SJSA1 (cell line): ENCODE data around the gene LSR. TPM values are rescaled to one million over a fixed set of nuclear protein-coding genes. Genes with fewer than 3 reads are reported as not detected.

Experiments
- total RNA-seq: library from RNA; depleted of rRNA; stranded (reverse); fragments of >200 nt; shearing (Covaris generic); gene quantifications from 2 replicates; pipeline ENCODE4 v1.2.3, GENCODE V29; 2014; rRNA removed

Gene LSR
- total RNA-seq, 1 experiment from 2014 or later, result 2.0 TPM

Other genes starting within 250 kb of the LSR start
- 14.0 and 21.6 TPM in 2 replicates for gene GRAMD1A, start 248.7 kb upstream of the LSR start, total RNA-seq
- 2.9 and 4.0 TPM in 2 replicates for gene SCN1B, start 218.5 kb upstream of the LSR start, total RNA-seq
- gene HPN, start 207.3 kb upstream of the LSR start, total RNA-seq, result not detected in 2 replicates
- gene FXYD3, start 133.2 kb upstream of the LSR start, total RNA-seq, result not detected in 2 replicates
- not detected in 2 replicates for gene LGI4, start 113.9 kb upstream of the LSR start, total RNA-seq
- not detected in 2 replicates for gene FXYD1, start 110.2 kb upstream of the LSR start, total RNA-seq
- not detected in 2 replicates for gene FXYD7, start 105.7 kb upstream of the LSR start, total RNA-seq
- gene FXYD5, start 94.3 kb upstream of the LSR start, total RNA-seq, result 32.9 and 42.6 TPM in 2 replicates
- gene FAM187B, start 20.3 kb upstream of the LSR start, total RNA-seq, result not detected in 2 replicates
- gene USF2, start 20.0 kb downstream of the LSR start, total RNA-seq, result 42.9 and 60.3 TPM in 2 replicates
- gene HAMP, start 33.5 kb downstream of the LSR start, total RNA-seq, result not detected in 2 replicates
- 0.50 TPM in 1 of 2 replicates, not detected in the other for gene MAG, start 43.2 kb downstream of the LSR start, total RNA-seq
- gene CD22, start 80.2 kb downstream of the LSR start, total RNA-seq, result 0.03 and 0.21 TPM in 2 replicates
- not detected in 2 replicates for gene FFAR1, start 98.9 kb downstream of the LSR start, total RNA-seq
- not detected in 2 replicates for gene FFAR3, start 109.5 kb downstream of the LSR start, total RNA-seq
- gene GPR42, start 122.1 kb downstream of the LSR start, total RNA-seq, result not detected in 2 replicates
- gene FFAR2, start 199.3 kb downstream of the LSR start, total RNA-seq, result not detected in 2 replicates
- not detected in 2 replicates for gene KRTDAP, start 241.5 kb downstream of the LSR start, total RNA-seq